HG03571 (cell line): ENCODE data around the gene PREX1.
"Not testable (repeated sequence)": the region's sequence is repeated elsewhere in the genome, so short reads cannot be mapped to it uniquely, and the experiment has no call there.

Experiments
- ATAC-seq: cut with Tn5 transposase; IDR thresholded peaks from one replicate; pipeline ENCODE4 v1.9.1; 2021; ENCODE audit not compliant: unreplicated experiment

PREX1 gene

DNA sequence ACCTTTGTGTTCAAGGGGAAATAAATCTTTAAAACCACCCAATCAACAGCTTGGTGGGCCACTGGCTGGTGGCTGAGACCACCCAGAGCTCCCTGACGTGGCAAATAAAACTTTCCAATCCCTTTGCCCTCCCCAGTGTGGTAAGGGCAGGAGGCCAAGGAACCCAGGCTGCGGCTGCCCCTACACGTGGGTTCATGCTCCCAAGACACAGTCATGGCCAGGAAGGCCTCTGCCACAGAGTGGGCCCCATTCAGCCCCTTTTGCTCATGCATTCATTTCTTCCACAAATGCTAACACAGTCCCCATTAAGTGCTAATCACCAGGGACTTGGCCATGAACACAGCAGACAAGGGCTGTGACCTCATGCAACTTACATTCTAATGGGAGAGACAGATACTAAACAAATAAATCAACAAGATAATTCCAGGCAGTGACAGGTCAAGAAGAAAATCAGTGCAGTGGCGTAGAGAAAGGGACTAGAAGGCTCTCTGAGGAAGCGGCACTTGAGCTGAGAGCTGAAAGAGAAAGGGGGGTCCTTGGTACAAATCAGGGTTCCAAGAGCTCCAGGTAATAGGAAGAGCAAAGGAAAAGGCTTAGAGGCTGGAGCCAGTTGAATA, 13.8 kb downstream of the PREX1 start:
- ATAC-seq, result no peak

DNA sequence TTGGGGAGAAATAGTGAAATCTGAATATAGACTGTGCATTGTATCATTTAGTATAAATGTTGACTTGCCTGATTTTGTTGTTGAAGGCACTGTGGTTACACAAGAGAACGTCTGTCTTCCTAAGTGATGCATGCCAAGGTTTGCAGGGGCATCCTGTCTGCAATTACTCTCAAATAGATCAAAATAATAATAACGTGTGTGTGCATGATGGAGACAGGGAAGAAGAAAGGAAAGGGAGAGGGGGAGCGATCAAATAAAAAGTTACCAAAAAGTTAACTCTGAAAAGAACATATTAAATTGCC, 14.4 kb downstream of the PREX1 start:
- no peak for ATAC-seq

DNA sequence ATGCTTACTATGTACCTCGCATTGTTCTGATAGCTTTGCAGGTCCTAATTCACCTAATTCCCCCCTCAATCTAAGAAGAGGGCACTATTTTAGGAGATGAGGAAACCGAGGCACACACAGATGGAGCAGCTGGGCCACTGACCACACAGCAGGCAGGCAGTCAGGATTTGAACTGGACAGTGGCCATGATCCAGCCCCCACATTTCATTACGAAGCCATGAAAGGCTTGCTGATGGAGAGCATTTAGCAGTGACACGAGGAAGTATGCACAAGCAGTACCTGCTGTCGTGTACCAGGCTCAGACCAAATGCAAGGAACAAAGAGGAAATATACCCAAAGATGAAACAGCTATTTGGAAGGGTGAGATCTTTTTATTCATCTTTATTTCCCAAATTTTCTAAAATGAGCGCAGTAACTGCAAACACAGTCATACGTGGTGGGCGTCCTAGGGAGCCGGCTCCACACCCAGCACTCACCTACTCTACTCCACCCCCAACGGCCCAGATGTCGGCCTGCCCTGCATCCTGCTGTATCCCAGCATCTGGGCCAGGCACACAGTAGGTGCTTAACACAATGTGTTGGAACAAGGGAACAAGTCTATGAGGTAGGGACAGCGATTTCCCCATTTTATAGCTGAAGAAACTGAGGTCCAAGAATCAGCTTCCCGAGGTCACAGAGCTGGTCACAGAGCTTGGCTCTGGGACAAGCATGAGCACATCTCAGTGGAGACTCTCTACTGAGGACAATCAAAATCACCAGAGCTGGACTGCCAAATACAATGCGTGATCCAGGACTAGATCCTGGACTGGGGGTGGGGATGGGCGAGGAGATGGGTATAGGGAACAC, 15.0 kb downstream of the PREX1 start:
- ATAC-seq, result no peak

DNA sequence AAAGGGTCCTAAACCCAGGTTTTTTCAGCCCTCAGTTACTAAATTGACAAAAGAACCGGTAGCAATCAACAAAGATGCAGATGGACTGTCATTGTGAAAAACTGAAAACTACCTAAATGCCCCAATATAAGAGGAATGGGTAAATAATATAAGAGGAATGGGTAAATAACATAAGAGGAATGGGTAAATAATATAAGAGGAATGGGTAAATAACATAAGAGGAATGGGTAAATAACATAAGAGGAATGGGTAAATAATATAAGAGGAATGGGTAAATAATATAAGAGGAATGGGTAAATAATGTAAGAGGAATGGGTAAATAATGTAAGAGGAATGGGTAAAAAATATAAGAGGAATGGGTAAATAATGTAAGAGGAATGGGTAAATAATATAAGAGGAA, 15.7 kb downstream of the PREX1 start:
- ATAC-seq, result not testable (repeated sequence)

DNA sequence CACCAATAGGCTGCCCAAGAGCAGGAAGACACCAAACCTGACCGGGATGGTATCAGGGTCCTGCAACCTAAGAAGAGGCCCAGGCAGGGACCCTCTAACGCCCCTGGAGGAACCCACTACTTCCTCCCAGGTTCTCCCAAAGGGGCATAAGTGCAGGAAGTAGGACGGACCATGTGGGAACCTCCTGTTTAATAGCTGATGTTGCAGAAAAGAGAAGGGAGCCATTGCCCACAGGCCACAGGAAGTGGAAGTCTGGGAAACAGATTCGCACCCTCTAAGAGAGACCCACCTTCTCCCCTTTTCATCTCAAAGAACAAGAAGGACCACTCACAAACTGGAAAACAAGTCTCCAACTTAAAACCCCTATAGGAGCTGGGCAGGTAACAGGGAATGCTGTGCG, 18.1 kb downstream of the PREX1 start:
- ATAC-seq, result no peak

DNA sequence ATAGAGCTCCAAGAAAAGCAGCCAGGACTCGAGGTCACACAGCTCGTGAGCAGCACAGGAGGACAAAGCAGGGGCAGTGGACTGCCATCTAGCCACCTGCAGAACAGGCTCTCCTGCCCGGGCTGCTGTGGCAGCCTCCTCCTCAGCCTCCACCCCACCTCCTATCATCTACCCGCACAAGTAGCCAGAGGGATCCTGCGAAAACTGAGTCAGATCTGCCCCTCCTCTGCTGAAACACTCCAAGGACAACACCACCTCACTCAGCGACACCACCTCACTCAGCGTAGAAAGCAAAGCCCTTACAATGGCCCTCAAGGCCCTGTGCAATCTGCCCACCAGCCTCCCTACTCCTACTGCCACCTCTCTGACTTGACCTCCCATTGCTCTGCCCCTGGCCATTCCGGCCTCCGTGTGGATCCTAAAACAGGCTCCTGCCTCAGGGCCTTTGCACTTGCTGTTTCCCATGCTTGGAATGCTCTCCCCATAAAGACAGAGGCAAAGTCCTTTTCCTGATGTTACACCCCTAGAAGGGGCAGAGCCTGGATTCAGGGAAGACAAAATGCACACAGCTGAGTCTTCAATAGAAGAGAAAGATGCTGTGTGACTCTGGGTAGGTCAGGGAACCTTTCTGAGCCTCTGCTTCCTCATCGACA, 19.3 kb downstream of the PREX1 start:
- ATAC-seq, result no peak

DNA sequence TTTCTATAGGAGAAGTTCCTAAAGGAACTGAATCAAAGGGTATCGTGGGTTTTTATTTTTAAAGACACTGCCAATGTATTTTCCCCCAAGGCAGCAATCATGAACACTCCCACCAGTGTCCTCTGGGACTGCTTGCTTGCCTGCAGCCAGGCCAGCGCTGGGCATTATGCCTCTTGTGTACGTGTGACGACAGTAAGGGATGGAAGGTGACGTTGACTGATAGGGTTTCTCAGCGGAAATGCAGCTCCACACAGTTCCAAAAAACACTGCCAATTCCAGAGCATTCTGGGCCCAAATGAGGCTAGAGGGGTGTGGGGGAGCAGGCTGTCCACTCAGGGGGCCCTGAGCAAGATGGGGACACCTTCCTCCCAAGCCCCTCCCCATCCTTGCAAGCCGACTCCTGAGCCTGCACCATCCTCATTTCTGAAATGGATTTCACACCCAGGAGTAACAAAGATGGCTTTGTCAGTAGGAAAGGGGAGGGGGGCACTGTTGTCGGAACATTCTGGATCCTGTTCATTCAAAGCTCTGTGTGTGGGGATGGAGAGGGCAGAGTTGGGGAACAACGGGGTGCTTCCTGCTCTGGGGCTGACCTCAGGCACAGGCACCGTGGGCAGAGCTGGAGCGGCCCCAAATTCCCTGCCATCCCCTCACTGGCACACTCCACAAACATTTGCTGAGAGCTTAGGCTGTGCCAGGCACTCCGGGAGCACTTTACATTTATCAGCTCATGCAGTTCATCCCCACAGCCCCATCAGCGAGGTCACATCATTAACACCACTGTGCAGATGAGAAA, 20.0 kb downstream of the PREX1 start:
- no peak for ATAC-seq

DNA sequence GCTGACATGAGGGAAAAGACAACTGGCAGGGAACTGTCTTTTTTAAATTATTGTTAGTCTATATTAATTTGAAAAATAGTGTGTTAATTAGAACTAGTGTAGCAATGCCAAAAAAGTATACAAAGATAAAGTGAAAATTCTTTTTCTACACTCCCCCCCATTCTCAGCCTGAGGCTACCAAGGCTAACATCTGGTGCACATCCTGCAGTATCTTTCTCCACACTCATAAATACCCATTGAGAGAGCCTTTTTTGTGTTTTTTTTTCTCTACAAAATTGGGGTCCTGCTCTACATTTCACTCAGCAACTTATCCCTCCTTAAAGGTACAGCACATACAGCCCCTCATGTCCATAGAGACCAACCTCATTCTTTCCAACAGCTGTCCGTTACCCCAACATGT, 20.7 kb downstream of the PREX1 start:
- no peak for ATAC-seq

DNA sequence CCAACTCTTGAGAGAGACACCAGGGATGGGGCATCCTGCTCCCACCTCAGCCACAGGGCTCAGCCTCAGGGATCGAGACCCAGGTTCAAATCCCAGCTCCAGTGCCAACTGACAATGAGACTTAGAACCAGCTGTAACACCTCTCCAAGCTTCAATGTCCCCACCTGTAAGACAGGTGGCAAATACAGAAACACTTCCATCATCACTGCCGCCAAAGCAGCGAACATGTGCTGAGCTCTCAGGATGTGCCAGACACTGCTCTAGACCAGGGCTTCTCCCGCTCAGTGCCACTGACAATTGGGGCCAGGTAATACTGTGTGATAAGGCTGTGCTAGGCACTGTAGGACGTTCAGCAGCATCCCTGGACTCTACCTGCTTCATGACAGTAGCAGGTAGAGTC, 22.1 kb downstream of the PREX1 start:
- no peak for ATAC-seq

DNA sequence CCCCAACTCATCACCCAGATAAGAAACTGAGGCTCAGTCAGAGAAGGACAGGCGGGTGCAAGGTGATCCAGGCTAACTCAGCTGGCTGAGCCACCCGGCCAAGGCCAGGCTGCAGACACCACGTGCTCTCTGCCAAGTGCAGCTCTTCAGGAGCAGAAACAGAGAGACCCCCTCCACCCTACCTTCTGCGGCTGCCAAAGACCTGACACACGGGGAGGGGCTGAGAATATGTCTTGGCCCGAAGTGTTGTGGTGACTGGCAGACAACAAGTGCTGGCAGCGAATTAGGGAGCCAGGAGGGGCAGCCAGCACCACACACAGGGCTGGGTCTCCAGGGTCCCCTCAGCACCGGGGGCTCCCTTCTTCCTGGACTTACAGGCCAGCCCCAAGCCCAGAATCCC, 22.5 kb downstream of the PREX1 start:
- no peak for ATAC-seq

DNA sequence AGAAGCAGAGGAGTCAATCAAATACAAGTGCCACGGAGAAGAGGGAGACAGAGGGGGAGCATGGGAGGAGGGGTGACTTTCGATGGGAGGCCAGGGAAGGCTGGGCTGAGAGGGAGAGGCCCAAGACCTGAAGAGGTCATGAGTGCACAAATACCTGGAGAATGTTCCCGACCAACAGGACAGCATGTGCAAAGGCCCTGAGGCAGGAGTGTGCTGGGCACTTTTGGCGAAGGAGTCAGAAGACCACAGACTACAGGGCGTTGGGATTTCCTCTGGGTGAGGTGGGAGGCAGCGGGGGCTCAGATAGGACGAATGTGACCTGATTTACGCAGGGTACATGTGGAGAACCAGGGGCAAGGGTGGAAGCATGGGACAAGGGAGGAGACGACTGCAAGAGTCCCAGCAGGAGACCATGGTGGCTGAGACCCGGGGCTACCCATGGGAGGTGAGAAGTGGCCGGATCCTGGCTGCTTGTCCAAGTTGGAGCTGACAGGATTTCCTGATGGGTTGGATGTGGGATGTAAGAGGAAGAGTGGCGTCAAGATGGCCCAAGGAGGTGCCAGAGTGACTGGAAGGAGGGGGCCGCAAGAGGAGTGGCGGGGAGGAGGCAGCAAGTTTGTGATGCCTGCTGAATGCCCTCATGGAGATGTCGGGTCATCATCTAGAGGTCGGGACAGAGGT, 23.4 kb downstream of the PREX1 start:
- ATAC-seq, result no peak

DNA sequence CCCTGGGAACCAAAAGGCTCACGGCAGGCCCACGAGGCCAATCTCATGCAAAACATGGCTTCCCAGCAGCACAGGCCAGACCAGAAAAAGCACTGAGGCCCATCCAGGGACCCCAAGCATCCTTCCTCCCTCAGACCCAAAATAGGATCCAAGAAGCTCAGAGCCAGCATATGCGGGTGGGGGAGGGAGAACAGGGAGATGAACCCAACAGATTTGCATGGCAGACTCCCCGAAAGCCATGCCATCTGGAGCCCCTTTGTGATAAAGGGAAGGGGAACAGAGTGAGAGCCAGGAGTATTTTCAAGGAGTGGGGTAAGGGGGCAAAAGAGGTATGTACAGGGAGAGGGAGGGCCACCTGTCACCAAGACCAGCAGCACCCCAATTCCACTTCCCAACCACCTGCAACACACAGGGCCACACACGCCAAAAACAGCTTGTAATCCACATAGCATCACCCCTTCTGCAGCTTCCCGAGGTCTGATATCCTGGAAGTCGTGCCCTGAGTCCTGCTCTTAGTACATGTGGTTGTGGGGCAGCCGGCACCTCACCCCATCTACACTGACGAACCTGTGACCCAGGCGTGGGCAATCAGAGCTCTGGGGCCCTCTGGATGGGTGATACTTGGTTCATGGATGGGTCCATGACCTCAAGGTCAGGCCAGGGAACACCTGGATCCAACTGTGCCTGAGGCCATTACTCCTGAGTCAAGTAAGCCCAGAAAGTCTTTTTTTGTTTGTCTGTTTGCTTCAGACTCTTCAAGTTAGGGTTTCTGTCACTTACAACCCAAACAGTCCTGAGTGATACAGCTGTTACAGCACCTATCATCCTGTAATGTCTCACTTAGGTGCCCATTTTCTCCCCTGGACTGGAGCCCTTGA, 24.4 kb downstream of the PREX1 start:
- no peak for ATAC-seq

DNA sequence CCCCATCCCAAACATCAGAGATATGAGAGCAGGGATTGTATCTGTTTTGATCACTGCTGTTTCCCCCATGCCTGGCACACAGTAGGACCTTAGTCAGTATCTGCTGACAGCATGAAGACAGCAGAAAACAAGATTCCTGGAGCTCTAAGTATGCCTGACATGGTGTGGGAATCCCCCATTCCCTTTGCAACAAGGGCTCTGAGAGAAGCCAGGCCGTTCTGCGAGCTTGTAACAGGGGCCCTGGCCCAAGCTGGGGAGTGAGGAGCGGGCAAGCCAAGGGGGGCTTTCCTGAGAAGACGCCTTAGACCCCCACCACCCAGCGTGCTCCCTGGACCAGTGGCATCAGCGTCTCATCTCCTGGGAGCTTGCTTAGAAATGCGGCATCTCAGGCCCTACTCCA, 25.2 kb downstream of the PREX1 start:
- ATAC-seq, result no peak

DNA sequence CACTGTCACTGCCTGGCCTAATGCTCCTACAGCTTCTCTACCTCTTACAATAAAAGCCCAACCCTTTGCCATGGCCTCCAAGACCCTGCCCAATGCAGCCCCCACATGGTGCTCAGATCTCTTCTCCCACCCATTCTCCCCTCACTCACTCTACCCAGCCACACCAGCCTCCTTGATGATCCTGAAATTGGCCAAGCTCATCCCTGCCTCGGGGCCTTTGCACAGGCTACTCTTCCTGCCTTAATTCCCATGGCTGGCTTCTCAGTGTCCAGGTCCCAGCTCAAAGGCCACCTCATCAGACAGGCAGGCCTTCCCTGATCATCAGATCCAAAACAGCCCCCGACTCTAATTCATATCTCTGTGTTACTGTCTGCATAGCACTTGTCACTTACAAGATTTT, 25.6 kb downstream of the PREX1 start:
- no peak for ATAC-seq

DNA sequence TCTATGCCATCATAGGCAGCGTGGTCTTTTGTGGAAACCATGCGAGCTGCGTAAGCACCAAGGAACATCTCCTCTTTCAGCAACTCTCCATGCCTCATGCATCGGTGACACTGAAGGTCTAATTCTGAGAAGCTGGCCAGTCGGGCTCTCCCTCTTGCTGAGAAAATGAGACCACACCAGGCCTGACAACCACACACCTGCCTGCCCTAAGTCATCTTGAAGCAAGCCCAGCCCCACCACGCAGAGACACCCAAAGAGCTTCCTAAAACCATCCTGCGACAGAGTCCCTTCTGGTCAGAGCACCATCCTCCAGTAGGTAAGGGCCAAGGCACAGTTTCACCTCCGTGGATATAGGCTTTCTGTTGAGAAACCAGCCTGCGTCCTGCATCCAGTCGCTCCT, 26.6 kb downstream of the PREX1 start:
- no peak for ATAC-seq

DNA sequence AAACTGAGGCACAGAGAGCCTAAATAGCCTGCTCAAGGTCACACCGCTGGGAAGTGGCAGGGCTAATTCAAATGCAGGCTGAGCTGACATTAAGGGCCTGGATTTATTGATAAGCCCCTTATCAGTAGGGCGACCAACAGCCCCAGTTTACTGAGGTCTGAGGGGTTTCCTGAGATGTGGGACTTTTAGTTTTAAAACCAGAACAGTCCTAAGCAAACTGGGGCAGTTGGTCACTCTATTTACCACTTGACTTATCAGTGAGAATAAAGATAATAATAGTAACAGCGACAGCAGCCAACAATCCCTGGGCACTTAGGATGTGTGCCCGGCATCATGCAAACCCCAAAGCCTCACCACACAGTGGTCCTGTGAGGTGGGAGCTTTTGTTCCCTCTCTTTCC, 27.6 kb downstream of the PREX1 start:
- no peak for ATAC-seq

DNA sequence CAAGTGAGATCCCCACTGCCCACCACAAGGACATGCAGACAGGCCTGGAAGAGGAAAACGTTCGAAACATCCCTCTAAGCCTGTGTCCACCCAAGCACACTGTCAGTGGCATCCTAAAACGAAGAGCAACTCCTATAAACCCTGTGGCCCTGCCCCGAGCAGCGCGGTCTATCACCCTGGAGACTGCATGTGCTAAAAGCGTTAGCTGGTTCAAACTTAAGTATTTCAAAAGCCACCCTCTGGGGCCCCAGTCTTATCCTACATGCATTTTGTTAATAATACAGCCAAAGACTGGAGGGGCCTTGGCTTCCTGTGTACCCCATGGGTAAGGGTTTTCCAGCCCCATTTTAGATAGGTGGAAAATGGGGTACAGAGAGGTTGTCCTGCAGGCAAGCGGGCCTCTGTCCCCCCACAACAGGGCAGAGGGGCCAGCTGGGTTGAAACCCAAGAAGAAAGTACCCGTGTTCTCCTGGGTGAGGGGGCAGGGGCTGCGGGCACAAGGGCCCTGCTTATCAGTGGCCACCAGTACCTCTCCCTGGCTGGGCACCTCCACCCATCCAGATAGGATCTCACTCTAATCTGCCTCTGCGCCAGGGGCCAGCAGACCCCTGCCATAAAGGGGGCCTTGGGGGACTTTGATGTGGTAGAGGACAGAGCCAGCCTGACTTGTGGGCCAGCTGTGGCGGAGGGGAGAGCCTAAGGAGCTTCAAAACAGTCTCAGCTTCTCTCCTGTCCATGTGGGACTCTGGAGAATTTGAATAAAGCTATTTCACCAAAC, 28.3 kb downstream of the PREX1 start:
- no peak for ATAC-seq

DNA sequence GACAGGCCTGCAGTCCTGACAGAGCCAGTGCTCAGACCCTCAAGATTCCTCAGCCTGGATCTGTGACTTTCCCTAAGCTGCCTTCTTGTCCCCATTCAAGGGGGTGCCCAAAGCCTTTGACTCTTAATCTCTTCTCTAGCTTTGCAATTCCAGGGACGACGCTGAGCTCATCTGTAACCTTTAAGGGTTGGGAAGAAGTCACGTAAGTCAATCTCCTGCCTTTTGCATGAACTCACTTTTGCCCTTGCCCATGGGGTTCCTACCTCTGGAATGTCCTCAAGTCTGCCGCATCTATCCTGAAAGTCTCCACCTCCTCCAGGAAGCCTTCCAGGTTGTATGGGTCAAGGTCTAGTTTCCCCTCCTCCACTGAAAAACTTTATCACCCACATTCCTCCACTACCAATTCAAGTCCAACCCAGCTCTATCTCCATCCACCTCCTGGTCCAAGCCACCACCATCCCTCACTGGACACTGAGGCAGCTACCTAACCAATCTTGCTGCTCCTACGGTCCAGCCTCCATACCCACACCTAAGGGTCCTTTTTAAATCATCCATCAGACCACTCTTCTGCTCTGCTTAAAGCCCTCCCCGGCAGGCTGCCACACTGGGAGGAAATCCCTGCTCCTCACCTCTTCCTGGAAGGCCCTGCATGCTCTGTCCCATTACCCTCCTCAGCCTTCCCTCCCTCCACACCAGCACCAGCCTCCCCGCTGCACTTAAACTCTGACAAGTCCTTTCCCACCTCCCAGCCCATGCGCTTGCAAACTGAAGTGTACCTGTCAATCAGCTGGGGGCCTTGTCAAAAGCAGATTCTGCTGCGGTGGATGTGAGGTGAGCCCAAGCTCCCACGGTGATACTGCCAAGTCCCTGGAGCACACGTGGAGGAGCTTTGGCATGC, 29.7 kb downstream of the PREX1 start:
- no peak for ATAC-seq
